ENCODE data around the gene RPUSD4. TPM values are rescaled to one million over a fixed set of nuclear protein-coding genes. Genes with fewer than 3 reads are reported as not detected.
"Not testable (repeated sequence)": the region's sequence is repeated elsewhere in the genome, so short reads cannot be mapped to it uniquely, and the experiment has no call there.

RPUSD4 gene
- 23.3 and 23.6 TPM in 2 replicates for total RNA-seq (2014; rRNA removed; shearing (Covaris generic))
- 15.3 and 16.2 TPM in 2 replicates for polyA plus RNA-seq (2015; cell fraction: cytosol; rRNA removed)
- polyA plus RNA-seq (2015; cell fraction: nucleus; rRNA removed): 109 and 123 TPM in 2 replicates

- peak; percentile 93 for DNase-seq (ENCODE audit: low read depth, low spot score)
- in situ Hi-C loops (cut with HindIII; ENCODE audit: low pct_unique_long_range_greater_than_20kb, low sequenced_read_pairs): loop anchor here (25.0 kb wide), 1 partner anchor 299 kb away; the partner anchor contains the start of genes DDX25 and PUS3
Measured at GRCh38 chr11:126211236-126212088, at the start of gene RPUSD4, which contains the start of gene FAM118B. Gene RPUSD4, minus strand, starts transcription at chr11:126211650. Its CDS starts 12 bp downstream, at chr11:126211638. Gene FAM118B, plus strand, starts transcription at chr11:126211782. Its CDS starts 23,220 bp downstream, at chr11:126235002.

GRCh38 chr11:126257764-126258163, 46.3 kb upstream of the RPUSD4 start:
- in situ Hi-C loops (cut with HindIII; ENCODE audit: low pct_unique_long_range_greater_than_20kb, low sequenced_read_pairs): no loop called here

GRCh38 chr11:126257144-126257543, 45.7 kb upstream of the RPUSD4 start:
- DNase-seq (ENCODE audit: low read depth, low spot score): no peak
- in situ Hi-C loops (cut with HindIII; ENCODE audit: low pct_unique_long_range_greater_than_20kb, low sequenced_read_pairs): no loop called here

More at GRCh38 chr11:126257764-126258163, 46.3 kb upstream of the RPUSD4 start:
- DNase-seq (ENCODE audit: low read depth, low spot score): no peak

GRCh38 chr11:126256216-126256615, 44.8 kb upstream of the RPUSD4 start:
- in situ Hi-C loops (cut with HindIII; ENCODE audit: low pct_unique_long_range_greater_than_20kb, low sequenced_read_pairs): no loop called here
- no peak for DNase-seq (ENCODE audit: low read depth, low spot score)

DNA sequence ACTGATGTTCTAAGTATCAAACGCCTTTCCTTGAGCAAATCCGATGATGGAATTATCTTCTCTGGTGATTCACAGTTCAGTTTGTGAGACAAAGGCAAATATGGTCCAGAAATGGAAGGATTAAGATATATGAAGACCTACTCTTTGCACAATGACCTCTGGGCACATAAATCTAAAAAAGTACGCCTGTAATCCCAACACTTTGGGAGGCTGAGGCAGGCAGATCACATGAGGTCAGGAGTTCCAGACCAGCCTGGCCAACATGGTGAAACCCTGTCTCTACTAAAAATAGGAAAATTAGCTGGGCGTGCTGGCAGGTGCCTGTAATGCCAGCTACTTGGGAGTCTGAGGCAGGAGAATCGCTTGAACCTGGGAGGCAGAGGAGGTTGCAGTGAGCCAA, 44.1 kb upstream of the RPUSD4 start:
- in situ Hi-C loops (cut with HindIII; ENCODE audit: low pct_unique_long_range_greater_than_20kb, low sequenced_read_pairs); DNase-seq (ENCODE audit: low read depth, low spot score): not testable (repeated sequence)

DNA sequence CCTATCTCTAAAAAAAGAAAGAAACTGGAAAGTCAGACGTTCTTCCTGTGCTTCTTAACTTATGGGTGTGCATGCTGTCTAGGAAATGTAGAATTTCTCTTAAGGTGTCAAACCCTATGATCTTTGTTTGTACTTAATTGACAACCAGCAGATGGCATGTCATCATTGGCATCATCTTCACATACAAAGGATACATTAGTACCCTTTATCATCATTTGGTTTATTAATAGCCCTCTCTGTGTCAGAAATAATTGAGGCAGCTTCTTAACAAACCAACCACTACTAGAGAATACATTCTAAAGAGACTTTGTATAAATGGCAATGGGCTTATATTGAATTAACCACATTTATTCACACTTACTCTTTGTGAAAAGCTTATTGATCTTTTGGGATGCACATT, 43.4 kb upstream of the RPUSD4 start:
- DNase-seq (ENCODE audit: low read depth, low spot score): no peak
- in situ Hi-C loops (cut with HindIII; ENCODE audit: low pct_unique_long_range_greater_than_20kb, low sequenced_read_pairs): no loop called here

DNA sequence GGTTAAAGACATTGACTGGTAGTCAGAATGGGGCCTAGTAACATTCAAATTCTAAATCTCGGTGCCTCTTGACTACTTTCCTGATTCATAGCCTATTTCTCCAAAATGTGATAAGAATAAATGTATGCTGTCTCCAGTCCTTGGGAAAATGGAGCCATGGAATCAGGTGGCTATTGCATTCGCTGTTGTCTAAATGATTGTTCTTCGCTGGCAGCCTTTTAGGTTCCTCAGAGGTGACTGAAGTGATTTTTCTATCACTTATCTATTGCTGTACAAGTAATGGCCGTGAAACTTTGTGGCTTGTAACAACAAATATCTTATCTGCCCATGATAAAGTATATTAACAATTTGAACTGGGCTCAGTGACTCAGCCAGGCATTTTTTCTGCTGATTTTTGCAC, 41.8 kb upstream of the RPUSD4 start:
- no peak for DNase-seq (ENCODE audit: low read depth, low spot score)
- in situ Hi-C loops (cut with HindIII; ENCODE audit: low pct_unique_long_range_greater_than_20kb, low sequenced_read_pairs): no loop called here

DNA sequence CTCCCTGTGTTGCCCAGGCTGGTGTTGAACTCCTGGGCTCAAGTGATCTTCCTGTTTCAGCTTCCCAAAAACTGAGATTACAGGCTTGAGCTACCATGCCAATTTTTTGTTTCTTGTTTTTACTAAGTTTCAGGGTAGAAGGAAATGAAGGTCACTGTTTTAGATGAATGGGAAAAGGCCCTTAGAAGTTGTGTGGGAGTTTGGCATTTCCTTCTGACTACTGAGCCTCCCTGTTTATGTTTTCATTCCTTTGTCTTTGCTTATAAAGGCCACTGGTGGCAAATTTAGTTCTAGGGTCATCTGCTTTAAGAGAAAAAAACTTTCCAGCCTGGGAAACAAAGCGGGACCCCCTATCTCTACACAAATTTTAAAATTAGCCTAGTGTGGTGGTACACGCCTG, 35.2 kb upstream of the RPUSD4 start:
- no peak for DNase-seq (ENCODE audit: low read depth, low spot score)
- in situ Hi-C loops (cut with HindIII; ENCODE audit: low pct_unique_long_range_greater_than_20kb, low sequenced_read_pairs): no loop called here

GRCh38 chr11:126233391-126233790, 21.9 kb upstream of the RPUSD4 start:
- in situ Hi-C loops (cut with HindIII; ENCODE audit: low pct_unique_long_range_greater_than_20kb, low sequenced_read_pairs): no loop called here
- no peak for DNase-seq (ENCODE audit: low read depth, low spot score)

GRCh38 chr11:126232683-126233082, 21.2 kb upstream of the RPUSD4 start:
- DNase-seq (ENCODE audit: low read depth, low spot score): no peak
- in situ Hi-C loops (cut with HindIII; ENCODE audit: low pct_unique_long_range_greater_than_20kb, low sequenced_read_pairs): no loop called here

DNA sequence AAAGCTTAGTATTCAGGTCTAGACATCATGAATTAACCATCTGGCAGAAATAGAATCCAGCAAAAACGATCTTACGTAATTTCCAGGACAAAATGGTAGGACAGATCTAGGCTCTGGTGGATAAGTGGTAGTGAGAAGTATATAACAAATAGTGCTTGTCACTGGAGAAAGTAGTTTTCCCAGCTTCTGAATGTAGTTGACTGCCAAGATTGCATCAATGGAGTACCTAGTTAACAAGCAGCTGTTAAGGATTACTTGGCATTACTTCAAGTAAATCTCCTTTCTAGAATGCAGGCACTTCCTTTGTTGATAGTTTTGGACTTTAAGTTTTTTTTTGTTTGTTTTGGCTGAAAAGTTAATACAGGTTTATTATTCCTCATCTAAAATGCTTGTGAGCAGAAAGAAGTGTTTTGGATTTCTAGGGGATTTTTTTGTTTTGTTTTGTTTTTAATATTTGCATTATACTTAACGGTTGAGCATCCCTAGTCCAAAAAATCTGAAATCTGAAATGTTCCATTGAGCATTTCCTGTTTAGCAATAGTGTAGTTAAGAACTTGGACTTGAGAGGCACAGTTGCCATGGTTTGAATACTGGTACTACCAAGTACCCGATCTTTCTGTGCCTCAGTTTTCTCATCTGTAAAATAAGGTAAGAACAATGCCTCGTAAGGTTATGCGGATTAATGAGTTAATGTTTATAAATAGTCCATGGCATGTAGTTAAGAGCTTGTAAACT, 20.4 kb upstream of the RPUSD4 start:
- in situ Hi-C loops (cut with HindIII; ENCODE audit: low pct_unique_long_range_greater_than_20kb, low sequenced_read_pairs): no loop called here
- no peak for DNase-seq (ENCODE audit: low read depth, low spot score)

DNA sequence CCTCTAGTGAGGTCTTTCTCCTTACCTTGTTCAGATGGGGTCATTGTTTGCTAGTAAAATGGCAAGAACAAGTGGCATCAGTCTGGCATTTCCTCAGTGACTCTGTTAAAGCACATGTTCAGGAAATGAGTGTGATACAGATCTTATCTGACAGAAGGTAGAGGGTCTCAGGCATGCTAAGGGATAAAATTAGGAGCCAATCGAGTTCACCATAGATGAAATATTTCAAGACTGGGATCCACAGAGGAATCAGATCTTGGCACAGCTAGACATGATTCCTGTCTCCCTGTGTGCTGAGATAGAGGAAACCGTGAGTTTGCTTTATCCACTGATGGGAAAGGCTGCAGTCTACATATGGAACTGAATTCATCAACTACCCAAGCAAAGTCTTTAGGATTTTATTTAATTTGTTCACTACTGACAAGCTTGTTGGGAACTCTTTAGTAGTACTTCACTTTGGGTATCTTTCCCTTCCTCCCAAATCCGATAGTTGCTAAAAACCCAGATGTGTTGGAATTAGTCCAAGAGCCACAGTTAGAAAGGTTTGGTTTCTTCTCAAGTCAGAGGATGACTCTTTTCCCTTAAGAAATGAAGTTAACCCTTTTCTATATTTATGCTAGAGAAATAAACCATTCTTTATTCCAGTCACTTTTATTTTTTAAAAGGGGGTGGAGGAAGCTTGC, 18.5 kb upstream of the RPUSD4 start:
- no peak for DNase-seq (ENCODE audit: low read depth, low spot score)
- in situ Hi-C loops (cut with HindIII; ENCODE audit: low pct_unique_long_range_greater_than_20kb, low sequenced_read_pairs): no loop called here

GRCh38 chr11:126226334-126227084, 15.1 kb upstream of the RPUSD4 start:
- in situ Hi-C loops (cut with HindIII; ENCODE audit: low pct_unique_long_range_greater_than_20kb, low sequenced_read_pairs): no loop called here
- no peak for DNase-seq (ENCODE audit: low read depth, low spot score)

GRCh38 chr11:126225295-126225665, 13.8 kb upstream of the RPUSD4 start:
- no peak for DNase-seq (ENCODE audit: low read depth, low spot score)
- in situ Hi-C loops (cut with HindIII; ENCODE audit: low pct_unique_long_range_greater_than_20kb, low sequenced_read_pairs): no loop called here

- in situ Hi-C loops (cut with HindIII; ENCODE audit: low pct_unique_long_range_greater_than_20kb, low sequenced_read_pairs): loop anchor here (25.0 kb wide), 1 partner anchor 312 kb away; the partner anchor contains the start of genes DDX25 and PUS3
- no peak for DNase-seq (ENCODE audit: low read depth, low spot score)
Measured at GRCh38 chr11:126224647-126225294, 13.3 kb upstream of the RPUSD4 start.

- in situ Hi-C loops (cut with HindIII; ENCODE audit: low pct_unique_long_range_greater_than_20kb, low sequenced_read_pairs): loop anchor here (25.0 kb wide), 1 partner anchor 307 kb away; the partner anchor contains the start of genes DDX25 and PUS3
- no peak for DNase-seq (ENCODE audit: low read depth, low spot score)
Measured at GRCh38 chr11:126219547-126219946, 8.1 kb upstream of the RPUSD4 start.

All from SK-MEL-5 (cell line).